NB4 (cell line): ENCODE data around the gene CROT.

Source experiments
- CTCF ChIP-seq: IDR thresholded peaks from one replicate; pipeline ENCODE4 v1.5.1; 2012; ENCODE audit warnings: low read depth, low read length
- MAX ChIP-seq: IDR thresholded peaks from 2 replicates; pipeline ENCODE4 v1.6.1; 2011; ENCODE audit warnings: low read depth, low read length
- MYC ChIP-seq: IDR thresholded peaks from 2 replicates; pipeline ENCODE4 v1.6.1; 2011; ENCODE audit warnings: low read depth, low read length
- POLR2A ChIP-seq: IDR thresholded peaks from 2 replicates; pipeline ENCODE4 v1.6.1; 2011; ENCODE audit warnings: mild to moderate bottlenecking; ENCODE audit not compliant: insufficient read length; ENCODE audit errors: extremely low read depth

- TF ChIP-seq CTCF (no peak), POLR2A (no peak), MYC (no peak), MAX (no peak)
Observed at GRCh38 chr7:87317691-87318245, 27.7 kb upstream of the CROT start.
